CD4-positive, alpha-beta T cell treated with Interleukin-10 for 1 hour (primary cell): ENCODE data around the gene UNC13A.
A peak's percentile ranks its signal among the peaks of the same experiment; 100 is the strongest.

Experiments
- DNase-seq: peaks from one replicate; pipeline ENCODE4 v3.0.0-alpha.2; 2020

Gene UNC13A

DNA sequence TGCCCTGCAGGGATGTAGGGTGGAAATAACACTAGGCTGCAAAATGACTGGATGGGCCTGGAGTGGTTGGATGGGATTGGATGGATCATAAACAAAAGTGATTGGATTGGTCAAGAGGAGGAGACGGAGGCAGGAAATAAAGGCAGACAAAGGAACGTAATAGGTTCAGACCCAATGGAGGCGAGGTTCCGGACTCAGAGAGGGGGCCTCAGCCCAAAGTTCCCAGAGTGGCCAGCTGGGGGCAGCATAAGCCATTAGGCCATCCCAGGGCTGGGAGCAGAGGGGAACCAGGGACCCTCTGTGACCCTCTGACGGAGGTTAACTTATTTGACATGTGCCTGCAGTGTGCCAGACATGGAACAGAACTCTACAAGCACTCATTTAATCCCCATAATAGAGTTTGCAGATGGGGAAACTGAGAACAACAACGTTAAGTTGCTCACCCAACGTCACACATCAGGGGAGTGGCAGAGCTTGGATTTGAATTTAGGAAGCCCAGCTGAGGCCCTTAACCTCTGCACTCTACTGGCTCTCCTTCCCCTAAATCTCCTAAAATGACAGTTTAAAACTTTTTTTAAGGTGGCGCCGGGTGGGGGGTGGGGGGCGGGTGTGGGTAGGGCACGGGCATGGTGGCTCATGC is 15.8 kb upstream of the UNC13A start:
- peak; percentile 76 for DNase-seq

DNA sequence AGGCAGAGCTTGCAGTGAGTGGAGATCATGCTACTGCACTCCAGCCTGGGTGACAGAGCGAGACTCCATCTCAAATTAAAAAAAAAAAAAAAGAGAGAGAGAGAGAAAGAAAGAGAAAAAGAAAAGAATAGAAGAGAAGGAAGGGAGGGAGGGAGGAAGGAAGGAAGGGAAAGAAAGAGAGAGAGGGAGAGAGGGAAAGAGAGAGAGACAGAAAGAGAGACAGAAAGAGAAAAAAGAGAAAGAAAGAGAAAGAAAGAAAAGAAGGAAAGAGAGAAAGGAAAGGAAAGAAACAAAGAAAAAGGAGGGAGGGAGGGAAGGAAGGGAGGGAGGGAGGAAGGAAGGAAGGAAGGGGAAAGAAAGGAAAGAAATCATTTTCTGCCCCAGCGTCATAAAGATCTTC is 7.0 kb upstream of the UNC13A start:
- DNase-seq: no peak

DNA sequence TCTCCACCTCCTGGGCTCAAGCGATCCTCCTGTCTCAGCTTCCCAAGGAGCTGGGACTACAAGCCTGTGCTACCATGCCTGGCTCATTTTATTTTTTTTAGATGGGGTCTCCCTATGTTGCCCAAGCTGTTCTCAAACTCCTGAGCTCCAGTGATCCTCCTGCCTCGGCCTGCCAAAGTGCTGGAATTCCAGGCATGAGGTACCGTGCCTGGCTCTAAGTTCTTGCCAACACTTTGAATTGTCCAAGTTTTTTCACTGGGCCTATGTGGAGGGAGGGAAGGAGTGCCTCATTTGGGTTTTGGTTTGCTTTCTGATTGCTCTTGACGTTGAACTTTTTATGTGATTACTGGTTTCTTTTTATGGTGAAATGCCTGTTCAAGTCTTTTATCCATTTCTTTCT is 4.4 kb upstream of the UNC13A start:
- no peak for DNase-seq

DNA sequence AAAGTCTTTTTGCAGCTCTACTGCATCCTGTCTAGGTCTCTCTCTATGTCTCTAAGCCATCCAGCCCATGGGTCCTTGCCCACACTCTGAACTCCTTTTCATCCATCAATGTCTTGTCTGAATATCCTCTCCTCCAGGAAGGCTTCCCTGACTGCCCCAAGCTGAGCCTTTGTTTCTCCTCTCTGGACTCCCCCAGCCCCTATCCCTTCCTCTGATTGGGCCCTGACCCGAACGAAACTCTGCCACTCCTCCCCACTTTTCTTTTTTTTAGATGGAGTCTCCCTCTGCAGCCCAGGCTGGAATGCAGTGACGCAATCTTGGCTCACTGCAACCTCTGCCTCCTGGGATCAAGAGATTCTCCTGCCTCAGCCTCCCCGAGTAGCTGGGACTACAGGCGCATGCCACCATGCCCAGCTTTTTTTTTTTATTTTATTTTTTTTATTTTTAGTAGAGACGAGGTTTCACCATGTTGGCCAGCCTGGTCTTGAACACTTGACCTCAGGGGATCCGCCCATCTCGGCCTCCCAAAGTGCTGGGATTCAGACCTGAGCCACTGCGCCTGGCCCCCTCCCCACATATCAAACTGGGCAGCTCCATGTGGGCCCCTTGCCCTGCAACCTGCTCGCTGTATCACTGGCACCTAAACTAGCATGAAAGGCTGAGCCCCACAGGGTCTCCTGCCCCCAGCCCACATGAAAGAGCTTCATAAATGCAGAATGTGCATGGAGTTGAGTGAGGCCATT is 870 bp upstream of the UNC13A start:
- no peak for DNase-seq

DNA sequence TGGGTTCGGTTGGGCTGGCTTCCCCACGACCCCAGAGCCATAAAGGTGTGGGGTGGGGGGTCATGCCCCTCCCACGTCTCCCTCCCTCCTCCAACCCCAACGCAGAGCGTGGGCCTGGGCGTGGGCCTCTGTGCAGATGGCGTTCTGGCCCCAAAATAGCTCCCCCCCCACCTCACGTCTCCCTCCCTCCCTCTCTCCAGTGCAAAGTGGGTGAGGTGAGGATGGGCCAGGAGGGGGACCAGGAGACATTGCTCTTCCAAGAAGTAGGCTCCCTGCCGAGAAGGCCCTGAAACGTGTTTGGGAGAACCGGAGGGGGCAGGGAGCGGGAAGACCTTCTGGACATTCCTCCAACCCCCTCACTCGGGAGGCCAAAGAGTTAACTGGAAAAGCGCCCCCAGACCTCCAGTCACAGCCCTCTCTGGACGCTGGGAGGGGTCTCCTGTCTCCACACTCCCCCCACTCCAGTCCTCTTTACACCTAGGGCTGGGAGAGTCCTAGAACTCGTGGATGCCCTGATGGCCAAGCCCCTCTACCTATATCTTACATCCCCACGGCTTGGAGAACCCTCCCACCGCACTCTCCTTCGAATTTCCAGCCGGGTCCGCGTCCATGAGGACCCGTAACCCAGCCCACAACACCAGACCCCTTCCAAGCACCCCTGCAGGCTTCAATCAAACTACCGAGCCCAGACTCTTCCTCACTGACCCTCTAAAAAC is 855 bp downstream of the UNC13A start:
- no peak for DNase-seq

DNA sequence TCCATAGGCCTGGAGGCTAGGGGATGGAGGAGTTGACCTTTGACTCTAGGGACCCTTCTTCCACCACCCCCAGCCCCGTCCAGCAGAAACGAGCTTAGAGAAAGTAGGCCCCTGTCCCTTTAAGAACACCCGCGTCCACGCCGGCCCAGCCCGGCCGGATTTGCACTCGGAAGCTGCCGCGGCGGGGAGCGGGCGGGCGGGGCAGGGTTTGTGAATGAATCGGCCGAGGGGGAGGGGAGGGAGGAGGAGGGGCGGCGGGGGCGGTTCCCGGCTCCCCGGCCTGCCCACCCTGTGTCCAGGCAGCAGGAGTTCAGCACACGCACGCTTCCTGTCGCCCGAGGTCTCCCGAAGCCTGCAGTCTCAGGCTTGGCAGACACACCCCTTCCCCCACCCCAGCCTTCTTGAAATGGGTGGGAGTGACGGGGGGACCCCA is 1.5 kb downstream of the UNC13A start:
- DNase-seq: no peak

DNA sequence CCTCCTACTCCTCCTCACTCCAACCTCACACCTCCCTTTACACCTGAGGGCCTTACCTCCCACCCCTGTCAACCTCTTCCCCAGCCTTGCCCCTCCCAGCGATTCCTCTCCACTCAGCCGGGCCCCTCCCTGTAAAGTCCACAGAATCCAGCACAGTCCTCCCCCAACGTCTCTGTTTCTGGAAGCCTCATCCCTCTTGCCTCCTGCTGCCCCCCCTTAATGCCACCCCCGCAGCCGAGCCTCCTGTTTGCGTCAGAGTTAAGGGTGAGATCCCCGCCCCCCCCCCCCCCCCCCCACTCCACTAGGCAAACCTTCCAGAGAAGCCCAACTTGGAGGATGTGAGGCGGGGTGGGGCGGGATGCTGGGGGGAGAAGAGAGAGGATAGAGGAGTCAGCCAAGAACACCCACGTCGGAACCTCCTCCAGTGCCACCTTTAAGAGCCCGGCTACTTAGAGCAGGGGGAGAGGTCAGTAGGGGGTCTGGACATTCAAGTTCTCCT is 2.1 kb downstream of the UNC13A start:
- no peak for DNase-seq

DNA sequence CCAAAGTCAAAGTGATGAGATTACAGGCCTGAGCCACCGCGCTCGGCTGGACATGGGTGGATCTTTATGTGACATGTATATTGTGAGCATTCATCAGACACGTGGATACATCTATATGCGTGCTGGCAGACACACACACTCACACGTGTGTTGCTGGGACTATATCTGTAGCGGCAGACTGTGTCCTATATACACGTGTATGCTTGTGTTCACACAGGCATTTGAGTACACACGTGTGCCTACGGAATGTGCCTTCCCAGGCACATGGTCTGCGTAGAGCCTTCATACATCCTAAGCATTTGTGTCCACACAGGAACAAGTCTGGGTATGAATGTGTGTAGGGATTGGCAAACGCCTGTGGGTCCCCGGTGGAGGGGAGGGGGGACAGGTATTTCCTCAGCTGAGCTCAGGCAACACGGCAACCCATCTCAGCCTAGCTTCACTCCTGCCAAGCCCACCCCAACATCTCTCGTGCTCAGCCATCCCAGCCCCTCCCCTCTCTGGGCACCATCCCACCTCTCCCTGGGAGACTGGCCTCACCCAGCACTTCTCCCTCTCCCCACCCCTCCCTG is 2.6 kb downstream of the UNC13A start:
- DNase-seq: no peak

DNA sequence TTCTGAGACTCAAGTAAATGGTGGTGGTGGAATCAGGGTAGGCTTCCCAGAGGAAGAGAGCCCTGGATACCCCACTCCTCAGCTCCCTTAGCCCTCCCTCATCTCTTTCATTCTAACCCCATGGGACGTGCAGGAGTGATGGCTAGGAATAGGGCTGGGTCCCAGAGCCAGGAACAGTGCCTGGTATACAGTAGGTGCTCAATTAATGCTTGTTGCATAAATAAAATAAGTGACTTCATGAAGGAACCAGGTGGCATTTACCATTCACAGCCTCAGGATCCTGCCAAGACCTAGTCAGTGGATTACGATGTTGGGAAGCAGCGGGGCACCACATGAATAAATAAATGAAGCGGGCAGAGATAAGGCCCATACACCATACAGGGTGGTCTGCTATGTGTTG is 3.9 kb downstream of the UNC13A start:
- no peak for DNase-seq

DNA sequence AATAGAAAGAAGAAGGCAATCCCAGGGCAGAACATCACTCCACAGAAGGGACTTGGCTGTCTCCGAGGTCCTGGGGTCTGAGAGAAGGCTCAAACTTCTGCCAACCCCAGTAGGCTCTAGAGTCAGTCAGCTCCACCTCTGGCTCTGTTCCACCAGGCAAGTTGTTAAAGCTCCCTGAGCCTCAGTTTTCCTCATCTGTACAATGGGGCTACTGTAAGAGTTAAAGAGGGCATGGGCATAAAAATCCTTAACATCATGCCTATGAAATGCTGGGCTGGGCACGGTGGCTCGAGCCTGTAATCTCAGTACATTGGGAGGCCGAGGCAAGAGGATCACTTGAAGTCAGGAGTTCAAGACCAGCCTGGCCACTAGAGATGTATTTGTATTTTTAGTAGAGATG is 5.1 kb downstream of the UNC13A start:
- no peak for DNase-seq

DNA sequence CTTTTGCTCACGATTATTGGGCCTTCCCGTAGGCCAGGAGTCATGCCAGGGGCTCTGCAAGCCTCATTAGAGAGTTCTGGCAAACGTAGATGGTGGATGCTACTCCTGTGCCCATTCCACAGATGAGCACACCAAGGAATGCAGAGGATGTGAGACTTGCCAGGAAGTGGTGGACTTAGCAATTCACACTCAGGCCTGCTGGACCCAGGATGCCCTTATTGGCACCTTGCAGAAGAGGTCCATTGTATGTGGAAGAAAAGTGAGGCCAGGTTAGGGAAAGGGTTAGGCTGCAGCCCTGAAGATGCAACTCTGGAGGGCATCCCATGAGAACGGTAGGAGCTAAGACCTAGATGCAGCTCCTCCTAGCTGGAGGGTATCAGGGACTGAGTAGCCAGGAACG is 5.9 kb downstream of the UNC13A start:
- DNase-seq: no peak

DNA sequence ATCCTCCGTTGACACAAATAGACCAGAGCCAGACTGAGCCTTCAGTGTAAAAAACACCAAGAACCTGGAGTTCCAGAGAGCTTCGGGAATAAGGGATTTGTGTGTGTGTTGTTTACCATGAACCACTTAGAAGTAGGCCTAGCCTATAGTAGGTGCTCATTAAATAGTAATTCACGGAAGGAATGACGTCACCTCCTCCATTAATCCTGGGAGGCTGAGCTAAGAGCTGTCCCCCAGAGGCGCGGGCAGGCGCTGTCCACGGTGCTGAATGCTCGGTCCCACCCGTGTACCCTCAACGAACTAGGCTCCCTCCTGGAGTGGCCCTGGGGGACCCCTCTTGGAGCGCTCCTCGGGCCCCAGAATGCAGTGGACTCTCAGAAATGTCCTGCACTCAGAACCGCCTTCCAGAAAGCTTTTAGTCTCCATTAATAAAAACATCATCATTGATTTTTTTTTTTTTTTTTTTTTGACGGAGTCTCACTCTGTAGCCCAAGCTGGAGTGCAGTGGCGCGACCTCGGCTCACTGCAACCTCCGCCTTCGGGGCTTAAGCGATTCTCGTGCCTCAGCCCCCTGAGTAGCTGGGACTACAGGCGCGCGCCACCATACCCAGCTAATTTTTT is 6.5 kb downstream of the UNC13A start:
- peak; percentile 16 for DNase-seq

DNA sequence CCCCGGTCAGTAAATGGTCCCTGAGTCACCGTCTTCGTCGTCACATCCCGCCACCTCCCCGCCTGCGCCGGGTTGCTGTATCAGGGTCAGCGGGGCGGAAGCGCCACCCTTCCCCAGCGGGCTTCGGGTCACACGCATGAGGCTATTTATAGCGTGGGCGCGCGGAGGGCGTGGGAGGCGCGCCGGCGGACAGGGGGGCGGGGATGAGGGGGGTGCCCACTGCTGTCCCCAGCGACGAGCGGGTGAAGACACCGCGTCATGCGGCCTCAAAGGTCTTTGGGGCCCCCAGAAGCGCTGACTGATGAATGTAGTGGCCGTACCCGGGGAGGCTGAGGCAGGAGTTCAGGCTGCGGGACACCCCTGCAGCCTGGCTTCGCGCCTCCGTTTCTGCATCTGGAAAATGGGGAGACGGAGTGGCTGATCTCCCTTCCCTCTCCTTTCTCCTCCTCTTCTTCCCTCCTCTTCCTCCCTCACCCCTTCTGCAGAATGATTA is 7.9 kb downstream of the UNC13A start:
- peak; percentile 68 for DNase-seq

DNA sequence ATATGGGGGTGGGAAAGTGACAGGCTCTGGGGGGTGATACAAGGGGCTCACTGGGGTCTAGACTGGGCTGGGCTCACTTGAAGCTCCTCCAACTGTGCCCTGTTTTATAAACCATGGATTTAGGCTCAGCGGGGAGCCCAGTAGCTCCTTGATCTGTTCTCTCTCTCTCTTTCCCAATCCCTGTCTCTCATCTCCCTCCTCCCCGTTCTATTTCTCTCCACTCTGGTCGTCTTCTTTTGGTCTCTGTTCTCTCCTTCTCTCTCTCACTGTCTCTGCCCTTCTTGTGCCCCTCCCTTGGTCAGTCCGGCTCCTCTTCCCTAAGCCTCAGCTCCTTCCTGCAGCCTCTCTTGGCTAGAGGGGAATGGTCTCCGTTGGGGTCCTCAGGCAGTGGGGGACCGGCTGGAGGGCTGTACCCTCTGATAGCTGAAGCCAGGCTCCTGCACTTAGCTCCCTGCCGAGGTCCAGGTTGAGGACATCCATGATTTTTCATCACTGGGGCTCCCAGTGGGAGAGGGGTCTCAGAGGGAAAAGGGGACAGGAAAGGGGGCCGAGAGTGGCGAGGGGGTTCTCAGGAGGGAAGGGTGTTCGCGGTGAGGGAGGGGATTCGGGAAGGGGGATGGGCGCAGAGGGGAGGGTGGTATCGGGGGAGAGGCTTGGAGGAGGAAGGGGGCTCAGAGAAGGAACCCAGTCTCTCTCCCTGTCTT is 8.5 kb downstream of the UNC13A start:
- DNase-seq: no peak

DNA sequence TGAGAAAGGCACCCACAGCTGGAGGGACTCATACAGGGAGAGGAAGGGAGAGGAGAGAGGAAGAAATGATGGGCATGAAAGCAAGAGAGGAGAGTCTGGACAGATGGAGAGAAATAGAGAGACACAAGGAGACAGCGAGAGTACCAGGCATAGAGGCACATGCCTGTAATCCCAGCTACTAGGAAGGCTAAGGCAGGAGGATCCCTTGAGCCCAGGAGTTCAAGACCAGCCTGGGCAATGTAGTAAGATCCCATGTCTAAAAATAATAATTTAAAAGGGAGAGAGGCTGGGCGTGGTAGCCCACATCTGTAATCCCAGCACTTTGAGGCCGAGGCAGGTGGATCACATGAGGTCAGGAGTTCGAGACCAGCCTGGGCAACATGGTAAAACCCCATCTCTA is 9.3 kb downstream of the UNC13A start:
- no peak for DNase-seq

DNA sequence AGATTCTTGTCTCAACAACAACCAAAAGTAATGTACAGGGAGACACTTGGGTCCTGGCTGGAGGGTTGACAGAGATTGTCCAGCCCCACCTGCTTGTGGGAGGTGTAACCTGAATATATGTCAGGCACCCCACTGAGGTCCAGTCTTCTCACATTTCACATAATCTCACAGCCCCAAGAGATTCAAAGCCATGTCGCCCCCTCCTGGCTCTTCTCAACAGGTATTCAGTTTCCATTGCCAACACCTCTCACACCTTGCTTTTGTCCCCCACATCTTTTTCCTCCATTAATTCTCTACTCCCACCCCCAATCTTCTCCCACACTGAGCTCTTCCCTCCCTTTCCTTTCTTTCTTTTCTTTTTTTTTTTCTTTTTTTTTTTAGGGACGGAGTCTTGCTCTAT is 11.2 kb downstream of the UNC13A start:
- no peak for DNase-seq

DNA sequence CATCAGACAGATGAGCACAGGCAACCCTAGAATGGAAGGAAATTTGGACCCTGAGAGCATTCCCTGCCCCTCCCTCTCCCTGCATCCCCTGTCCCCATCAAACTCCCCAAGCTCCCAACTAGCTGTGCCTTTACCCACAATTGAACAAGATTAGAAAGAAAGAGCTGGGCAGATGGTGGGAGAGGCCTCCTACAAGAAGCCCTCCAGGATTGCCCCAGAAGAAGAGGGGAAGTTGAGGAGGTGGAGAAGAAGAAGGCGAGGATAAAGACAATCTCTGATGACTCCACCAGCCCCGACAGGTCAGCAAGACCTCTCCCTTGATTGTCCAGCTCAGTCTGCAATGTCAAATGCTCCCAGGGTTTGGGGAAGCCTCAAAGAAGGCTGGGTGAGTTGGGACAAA is 11.9 kb downstream of the UNC13A start:
- no peak for DNase-seq

DNA sequence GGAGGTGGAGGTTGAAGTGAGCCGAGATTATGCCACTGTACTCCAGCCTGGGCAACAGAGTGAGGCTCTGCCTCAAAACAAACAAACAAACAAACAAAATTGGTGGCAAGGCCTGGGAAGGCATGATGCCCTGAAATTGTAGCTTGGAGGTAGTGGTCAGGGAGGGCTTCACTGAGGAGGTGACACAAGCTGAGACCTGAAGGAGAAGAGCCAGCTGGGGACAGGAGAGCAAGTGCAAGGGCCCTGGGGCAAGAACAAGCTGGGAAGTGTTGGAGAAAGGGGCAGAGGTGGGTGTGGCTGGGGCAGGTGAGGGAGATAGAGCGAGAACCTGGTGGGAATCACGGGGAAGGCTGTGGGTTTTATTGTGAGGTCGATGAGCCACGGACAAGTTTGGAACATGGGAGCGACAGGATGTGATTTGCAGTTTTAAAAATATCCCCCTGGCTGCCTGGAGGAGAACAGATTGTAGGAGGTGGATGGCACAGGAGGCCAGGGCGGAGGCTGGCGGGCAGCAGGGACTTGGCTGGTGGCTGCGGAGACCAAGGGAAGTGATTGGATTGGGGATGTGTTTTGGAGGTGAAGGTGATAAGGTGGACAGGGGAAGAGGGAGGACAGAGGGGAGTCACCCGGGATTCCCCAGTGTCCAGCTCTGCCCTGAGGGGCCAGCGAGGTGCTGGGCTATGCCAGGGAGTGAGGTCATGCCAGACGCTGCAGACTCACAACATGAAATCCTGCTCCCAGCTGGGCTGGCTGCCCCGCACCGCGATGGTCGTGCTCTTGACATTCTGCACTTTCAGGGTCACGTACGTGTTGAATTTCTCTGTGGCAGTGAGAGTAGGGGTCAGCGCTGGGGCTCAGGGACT is 14.0 kb downstream of the UNC13A start:
- DNase-seq: no peak

DNA sequence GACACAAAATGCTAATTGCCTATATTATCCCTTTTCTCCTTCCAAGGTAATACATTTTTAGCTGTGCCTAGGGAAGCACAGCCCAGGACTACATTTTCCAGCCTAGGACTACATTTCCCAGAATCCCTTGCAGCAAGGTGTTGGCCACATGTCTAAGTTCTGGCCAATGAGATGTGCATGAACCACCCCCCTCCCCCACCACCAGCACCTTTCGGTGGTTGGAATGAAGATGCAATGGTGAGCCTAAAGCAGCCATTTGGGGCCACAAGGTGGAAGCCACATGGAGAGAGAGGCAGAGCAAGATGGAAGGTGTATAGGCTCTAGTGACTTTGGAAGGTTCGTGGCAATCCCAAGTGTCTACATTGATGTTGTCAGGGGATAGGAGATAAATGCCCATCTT is 16.2 kb downstream of the UNC13A start:
- DNase-seq: peak; percentile 33

DNA sequence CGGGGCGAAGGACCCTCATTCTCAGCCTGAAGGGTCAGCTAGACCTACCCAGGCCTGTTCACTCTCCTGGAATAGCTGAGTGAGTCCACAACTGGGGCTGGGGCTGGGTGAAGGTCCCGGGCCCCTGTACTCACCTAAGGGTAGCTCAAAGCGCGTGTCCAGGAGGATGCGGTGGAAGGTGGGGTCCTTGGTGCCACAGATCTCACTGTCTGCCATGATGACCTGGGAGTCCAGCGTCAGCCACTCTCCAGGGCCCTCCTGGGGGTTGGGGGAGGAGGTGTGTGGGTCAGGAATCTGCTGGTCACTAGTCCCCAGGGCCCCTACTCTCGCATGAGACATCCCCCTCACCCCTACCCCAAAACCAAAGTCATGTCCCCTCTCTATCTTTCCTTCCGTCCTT is 18.7 kb downstream of the UNC13A start:
- no peak for DNase-seq

DNA sequence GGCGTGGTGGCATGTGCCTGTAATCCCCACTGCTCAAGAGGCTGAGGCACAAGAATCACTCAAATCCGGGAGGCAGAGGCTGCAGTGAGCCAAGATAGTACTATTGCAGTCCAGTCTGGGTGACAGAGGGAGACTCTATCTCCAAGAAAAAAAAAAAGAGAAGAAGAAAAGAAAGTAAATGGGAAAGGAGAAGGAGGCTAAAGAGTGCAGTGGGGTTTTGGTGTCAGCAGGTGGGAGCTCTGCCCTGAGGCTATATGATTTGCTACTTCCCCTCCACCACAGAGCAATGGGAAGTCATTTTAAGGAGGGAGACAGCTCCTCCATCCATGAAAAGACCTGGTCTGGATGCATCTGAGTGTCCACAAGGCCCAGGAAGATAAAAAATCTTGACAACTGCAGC is 23.1 kb downstream of the UNC13A start:
- no peak for DNase-seq
